Activated T-cell treated with anti-CD3 and anti-CD28 coated beads for 4 hours (primary cell): ENCODE data around the gene PXMP4.

ENCODE experiments used
- DNase-seq: peaks from one replicate; pipeline ENCODE4 v3.0.0-alpha.2; 2020

The PXMP4 gene

DNA sequence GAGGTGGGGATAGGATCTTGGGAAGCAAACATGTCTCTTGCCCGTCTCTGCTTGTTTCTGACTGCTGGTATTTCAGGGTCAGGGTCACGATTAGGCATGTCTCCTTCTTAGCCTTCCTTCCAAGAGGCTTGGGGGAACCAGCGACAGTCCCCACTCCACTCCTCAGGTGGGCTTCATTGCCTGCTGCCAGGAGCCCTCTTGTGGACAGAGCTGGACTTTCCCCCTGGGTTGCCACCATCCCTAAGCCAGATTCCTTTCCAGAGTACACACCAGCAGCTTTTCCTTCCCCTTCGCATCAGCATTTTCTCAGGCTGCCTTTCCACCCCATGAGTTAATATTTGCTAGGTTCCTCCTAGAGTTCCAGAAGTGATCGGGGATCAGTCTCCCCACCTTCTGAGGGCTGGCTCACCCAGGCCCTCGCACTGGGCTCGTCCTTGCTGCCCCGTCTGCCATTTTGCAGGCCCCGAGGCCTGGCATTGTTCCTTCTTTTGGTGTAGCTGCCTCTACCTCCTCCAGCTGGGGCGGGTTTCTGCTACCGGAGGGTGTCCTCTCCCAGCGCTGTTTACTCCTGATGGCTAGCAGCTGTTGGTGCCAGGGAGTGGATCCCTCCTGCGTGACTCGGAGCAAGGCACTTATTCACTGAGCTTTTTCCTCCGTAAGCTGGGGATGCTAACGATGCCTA is 66.8 kb downstream of the PXMP4 start:
- DNase-seq = no peak
